IPS-11a (cell line): ENCODE data around the gene SLC19A1.
"Not testable (repeated sequence)": the region's sequence is repeated elsewhere in the genome, so short reads cannot be mapped to it uniquely, and the experiment has no call there.

Experiments
- H3K4me3 ChIP-seq: one replicate; pipeline ENCODE4 v1.5.1; 2013; ENCODE audit warnings: low read depth, low read length, control low read depth

Gene SLC19A1

DNA sequence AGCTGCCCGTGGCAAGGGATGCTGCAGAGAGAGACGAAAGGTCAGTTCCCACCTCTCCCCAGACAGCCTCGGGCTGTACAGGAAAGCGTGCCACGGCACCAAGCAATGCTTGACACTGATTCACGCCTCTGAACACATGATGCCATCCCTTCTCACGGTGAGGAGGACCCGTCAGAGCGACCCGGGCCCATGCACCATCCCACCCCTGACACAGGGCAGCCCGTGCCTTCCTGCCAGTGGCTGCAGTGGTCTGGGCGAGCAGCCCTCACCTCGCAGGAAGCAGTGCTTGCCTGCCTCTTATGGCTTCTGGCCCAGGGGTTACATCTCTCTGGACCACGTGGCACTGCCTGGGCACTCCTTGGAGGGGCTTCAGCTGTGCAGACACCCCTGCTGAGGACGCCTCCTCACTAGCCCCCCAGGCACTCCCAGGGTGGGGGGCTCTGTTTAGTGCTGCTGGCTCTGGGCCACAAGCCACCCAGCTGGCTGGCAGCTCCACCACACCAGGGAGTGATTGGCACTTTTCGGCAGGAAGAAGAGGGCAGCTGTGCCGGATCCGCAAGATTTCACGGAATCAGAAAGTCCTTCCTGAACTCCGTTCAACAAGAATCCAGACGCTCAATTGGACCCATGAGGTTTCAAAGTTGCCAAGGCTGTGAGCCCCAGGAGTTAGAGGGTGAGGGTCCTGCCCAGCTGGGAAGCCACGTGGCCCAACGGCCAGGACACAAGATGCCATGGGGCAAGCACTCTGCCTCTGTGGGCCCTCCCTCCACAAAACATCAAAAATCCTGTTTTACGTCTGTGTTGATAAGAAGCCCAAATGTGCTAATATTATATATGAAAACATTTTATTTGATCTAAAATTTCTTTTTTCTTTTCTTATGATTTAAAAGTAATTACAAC lies 34.8 kb upstream of the SLC19A1 start:
- no peak overlapping the region for H3K4me3 ChIP-seq

DNA sequence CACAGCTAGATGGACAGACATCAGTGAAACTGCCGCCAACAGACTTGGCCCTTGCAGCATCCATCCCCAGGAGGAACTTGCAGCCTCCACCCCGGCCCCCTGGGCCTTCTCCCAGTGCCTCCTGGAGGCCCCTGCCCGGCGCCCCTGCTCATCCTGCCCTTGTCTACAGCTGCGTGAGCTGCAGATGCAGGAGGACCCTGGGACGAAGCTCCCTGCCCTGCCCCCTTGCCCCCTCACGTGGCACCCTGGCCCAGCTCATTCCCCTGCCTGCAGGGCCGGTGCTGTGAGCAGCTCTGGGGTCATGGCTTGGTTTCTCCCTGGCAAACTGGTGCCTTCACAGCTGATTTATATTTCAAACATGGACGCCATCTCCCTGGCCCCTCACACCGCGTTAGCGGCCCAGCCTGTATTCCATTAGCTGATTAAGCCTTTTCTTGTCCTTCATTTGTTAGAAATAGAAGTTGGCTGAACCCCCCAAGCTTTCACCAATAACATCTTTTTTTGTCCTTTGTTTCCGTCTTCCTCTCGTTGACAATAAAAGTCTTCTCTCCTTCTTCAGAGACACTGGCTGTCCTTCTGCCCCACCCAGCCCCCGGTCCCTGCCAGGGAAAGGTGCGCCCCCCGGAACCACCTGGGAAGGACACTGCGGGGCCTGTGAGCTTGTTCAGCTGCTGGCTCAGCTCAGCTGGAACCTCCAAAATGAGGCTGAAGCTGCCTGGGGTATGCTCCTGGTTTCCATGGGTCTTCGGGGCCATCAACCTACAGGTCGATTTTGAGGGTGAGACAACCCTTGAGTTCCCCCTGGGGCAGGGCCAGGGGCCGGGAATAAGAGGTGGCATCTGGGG lies 34.0 kb upstream of the SLC19A1 start:
- no peak overlapping the region for H3K4me3 ChIP-seq

DNA sequence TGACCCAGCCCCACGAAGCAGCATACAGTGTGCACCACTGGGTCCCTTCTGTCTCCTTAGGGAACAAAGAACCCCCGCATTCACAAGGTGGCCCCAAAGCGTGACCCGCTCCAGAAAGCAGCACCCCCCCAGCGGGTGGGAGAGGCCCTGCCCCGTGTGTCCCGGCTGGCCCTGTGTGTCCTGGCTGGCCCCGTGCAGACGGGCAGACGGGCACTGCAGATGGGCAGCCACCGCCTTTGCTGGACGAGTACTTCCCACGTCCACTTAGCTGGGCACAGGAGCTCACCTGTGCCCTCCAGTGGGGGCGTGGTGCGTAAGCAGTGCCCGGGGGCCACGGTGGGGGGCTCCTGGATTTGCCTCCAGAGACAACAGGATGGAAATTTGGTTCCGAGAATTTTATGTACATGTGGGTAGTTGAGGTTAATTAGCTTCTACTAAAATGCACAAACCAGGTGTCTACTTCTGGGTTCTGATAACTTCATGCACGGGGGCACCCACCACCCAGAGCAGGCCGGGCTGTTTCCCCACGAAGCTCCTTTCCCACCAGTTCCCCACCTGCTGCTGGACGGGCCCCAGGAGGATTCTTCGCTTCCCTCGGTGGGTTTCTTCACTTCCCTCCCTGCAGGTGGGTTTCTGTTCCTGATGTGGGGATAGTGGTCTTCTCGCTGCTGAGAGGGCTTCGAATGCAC lies 33.2 kb upstream of the SLC19A1 start:
- H3K4me3 ChIP-seq, result no peak overlapping the region

DNA sequence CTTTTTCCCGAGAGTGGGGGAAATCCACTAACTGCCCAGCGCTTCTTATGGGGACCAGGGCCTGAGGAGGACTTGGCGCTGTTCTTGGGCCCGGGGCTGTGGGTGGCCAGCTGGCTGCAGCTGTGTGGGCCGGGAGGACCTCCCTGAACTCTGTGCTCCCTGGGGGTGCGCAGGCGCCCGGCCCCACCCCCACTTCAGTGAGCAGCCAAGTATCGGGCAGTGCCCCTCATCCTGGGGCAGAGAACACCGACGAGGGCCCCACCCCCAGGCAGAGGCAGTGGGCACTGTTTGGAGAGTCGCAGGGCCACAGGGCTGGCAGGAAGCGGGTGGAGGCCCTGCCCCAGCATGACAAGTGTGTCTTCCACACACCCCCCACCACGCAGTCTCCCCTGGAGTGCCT lies 32.5 kb upstream of the SLC19A1 start:
- no peak overlapping the region for H3K4me3 ChIP-seq

DNA sequence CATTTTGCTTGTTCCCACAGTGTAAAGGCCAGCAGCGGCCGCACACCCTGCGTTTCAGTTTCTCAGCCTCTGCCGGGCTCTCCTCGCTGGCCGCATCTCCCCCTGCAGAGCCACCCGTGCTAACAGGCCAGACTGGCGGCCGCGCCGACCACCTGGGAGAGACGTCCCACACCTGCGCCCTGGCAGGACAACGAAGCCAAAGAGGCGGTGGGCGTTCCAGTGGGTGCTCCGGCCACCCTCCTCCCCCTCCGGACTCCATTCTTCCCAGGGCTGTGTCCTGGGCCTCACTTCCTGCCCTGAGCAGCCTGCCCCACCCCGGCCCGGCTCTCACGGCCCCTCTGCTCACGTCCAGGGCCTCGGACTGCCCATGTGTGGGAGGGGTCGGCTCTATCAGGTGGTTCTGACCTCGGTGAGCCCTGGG lies 31.9 kb upstream of the SLC19A1 start:
- H3K4me3 ChIP-seq, result no peak overlapping the region

DNA sequence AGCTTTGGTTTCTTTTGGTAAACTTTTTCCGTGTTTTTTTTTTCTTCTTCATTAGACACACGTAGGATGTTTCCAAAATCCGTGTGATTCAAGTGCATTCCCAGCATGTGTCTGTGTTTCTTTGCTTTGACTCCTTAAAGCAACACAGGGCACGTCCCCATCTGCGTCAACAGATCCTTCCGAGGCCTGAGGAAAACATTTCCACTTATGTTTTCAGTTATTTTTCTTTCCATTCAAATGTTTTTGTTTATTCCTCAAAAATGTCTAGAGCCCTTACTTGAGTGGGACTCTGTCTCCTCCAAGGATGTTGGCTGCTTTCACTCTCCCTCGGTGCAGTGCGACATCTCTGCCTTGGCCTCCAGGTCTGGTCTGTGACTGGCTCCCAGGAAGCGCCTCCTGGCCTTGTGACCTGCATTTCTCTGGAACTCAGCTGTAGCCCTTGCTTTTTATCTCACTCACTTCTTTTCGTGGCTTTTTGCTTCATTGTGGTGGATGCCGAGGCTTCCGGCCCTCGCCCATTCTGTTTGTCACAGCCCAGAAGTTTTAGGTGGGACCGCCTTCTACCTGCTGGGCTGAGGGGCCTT lies 31.3 kb upstream of the SLC19A1 start:
- no peak overlapping the region for H3K4me3 ChIP-seq

DNA sequence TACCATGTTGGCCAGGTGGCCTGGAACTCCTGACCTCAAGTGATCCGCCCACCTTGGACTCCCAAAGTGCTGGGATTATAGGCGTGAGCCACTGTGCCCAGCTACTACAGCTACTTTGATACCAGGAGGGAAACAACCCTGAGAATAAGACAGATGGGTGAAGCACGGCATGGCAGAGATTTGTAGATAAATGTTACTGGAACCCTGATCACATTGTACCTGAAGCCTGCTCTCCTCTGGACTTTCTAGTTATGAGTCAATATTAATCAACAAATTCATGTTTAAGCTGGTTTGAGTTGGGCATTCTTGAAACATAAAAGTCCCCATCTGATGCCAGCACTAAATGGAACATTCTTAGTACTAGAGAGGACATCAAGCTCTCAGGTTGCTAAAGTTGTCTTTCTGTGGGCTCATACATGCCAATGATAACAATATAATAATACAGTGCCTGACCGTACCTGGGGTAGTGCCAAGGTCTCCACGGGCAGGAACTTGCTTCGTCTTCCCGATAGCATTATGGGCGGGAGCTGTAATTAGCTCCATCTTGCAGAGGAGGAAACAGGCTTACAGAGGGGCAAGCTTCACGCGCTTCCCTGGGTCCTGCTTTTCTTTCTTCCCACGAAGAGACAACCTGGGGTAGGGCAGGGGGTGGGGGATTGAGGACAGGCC lies 30.7 kb upstream of the SLC19A1 start:
- no peak overlapping the region for H3K4me3 ChIP-seq

DNA sequence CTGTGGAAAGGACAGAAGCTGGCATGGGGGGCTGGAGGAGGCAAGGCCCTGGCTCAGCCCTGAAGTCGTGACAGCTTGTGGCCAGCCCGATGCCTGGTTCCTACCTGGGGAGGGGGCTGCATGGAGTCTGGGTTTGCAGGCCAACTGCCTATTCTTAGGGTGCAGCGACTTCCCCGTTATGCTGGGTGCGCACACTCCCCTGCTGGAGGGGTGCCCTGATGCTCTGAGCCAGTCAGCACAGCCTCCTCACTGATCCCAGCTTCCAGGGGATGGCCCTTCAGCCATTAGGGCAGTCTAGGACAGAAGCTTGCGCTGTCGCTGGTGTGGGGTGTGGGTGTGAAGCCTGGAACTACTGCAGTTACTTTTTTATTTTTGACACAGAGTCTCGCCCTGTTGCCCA lies 30.0 kb upstream of the SLC19A1 start:
- no peak overlapping the region for H3K4me3 ChIP-seq

DNA sequence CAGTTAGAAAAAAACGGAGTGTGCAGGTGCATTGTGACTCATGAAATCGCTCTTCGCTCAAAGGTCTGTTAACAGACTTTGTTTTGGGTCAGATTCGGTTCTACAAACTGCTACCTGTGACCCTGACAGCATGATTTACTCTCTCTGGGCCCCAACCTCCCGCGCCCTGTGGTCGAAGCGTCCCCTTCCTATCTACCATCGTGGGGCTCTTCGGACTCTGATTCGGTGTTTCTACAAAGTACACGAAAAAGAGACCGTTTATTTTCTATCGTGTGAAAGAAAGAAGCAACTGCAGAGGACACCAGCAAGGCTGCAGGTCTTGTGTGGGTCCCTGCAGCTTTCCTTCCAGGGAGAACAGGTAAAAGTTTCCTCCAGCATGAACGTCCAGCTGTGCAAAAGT lies 29.4 kb upstream of the SLC19A1 start:
- H3K4me3 ChIP-seq, result no peak overlapping the region

DNA sequence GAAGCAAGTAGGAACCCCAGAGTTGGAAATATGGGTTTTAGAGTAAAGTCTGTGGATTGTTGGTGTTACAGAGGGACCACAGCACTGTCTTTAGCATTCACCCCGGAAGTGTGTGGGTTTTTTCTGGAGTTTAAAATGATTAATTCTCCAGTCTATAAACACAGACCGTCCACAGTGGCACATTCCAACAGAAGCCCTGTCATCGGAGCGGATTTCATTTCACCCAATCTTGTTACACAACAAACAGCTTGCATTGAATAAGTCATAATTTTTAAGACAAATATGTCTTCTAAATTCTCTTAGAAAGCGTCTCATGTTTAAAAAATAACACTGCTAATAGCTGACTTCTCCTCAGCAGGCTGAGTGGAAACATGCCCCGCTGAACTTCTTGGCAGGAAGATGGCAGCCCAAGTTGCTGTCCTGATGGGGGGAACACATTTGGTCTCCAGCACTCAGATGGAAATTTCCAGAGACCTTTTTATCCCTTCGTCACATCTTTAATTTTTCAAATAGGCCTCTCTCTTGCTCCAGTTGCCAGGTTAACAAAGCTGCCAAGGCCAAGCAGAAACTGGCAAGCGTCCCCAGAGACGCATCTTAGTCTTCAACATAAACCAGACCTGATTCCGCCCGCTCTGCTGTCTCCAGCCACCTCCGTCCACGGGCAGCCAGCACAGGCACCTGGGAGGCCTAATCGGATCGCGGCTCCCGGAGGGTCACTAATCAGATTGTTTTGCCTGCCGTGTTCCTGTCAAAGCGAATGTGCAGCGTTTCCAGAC lies 28.8 kb upstream of the SLC19A1 start:
- no peak overlapping the region for H3K4me3 ChIP-seq

DNA sequence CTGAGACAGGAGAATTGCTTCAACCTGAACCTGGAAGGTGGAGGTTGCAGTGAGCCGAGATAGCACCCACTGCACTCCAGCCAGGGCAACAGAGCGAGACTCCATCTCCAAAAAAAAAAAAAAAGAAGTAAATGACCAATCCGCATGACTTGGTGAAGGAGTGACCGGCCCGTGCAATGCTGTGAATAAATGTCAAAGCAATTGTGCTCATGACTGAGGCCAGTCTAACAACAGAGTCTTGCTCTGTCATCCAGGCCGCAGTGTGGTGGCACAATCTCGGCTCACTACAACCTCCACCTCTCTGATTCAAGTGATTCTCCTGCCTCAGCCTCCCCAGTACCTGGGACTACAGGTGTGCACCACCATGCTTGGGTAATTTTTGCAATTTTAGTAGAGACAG lies 27.8 kb upstream of the SLC19A1 start:
- H3K4me3 ChIP-seq, result no peak overlapping the region

DNA sequence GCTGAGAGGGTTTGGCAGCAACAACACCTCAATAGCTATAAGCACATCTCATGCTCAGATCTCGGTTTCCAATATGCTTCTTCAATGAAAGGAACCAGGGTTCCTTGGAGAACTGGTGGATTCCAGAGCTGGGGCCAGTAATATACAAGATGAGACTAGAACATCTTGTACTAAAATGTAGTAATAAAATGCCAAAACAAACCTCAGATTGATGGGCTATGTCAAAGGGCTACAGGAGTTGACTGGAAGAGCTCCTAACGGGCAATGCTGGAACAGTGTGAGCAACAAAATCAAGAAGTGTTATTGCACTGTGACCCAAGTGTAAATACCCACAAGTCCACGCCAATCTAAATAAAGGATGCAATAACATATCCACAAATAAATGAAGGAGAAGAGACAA lies 26.1 kb upstream of the SLC19A1 start:
- H3K4me3 ChIP-seq, result no peak overlapping the region

DNA sequence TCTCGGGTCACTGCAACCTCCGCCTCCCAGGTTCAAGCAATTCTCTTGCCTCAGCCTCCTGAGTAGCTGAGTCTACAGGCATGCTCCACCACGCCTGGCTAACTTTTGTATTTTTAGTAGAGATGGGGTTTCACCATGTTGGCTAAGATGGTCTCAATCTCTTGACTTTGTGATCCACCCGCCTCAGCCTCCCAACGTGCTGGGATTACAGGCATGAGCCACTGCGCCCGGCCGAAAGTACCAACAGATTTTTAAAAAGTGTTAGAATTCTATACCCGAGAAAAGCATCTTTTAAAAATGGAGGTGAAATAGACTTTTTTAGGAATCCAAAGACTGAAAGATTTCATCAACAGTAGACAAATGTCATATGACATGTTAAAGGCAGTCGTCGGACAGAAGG lies 21.9 kb upstream of the SLC19A1 start:
- not testable (repeated sequence) for H3K4me3 ChIP-seq

DNA sequence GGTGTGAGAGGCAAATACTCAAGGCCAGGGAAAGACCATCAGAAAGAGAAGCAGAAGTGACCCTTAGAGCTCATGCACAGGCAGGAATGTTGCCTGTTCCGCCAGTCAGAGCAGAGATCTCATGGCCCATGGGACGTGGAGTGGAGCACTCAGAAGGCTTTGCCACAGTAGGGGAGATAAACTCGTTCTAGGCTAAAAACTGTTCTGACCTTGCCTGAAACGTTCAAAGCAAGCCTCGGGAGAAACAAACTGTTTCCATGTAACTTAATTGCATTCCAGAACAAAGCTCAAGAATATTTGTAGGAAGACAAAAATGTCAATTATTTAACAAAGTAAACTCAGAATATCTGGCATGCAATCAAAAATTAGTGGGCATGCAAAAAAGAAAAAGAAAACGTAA lies 20.7 kb upstream of the SLC19A1 start:
- H3K4me3 ChIP-seq, result no peak overlapping the region

DNA sequence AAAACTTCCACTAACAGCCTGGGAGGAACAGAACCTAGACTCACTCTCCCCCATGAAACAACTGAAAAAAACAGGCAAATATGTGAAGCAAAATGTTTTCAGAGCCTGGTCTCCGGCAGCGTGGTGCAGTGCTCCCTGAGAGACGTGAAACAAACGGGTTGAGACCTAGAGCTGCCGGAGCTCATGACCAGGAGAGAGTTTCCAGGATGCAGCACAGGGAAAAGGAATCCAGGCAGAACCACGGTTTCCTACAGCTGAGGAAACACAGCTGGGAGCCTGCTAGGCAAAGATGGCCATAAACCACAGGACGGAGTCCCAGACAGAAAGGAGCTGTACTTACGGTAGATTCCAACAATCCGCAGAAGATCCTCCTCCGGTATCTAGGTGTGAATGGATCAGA lies 20.2 kb upstream of the SLC19A1 start:
- no peak overlapping the region for H3K4me3 ChIP-seq

DNA sequence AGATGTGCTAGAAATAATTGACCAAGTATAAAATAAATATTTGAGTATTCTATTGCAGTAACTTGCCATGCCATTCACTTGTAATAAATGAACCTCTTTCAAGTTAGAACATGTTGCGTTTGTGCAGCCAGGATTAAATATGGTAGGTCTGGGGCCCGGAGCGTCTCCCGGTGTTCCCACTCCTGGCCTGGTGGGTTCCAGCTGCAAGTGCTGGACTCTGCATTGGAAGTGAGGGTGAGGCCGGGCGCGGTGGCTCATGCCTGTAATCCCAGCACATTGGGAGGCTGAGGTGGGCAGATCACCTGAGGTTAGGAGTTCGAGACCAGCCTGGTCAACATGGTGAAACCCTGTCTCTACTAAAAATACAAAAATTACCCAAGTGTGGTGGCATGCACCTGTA lies 19.0 kb upstream of the SLC19A1 start:
- not testable (repeated sequence) for H3K4me3 ChIP-seq

DNA sequence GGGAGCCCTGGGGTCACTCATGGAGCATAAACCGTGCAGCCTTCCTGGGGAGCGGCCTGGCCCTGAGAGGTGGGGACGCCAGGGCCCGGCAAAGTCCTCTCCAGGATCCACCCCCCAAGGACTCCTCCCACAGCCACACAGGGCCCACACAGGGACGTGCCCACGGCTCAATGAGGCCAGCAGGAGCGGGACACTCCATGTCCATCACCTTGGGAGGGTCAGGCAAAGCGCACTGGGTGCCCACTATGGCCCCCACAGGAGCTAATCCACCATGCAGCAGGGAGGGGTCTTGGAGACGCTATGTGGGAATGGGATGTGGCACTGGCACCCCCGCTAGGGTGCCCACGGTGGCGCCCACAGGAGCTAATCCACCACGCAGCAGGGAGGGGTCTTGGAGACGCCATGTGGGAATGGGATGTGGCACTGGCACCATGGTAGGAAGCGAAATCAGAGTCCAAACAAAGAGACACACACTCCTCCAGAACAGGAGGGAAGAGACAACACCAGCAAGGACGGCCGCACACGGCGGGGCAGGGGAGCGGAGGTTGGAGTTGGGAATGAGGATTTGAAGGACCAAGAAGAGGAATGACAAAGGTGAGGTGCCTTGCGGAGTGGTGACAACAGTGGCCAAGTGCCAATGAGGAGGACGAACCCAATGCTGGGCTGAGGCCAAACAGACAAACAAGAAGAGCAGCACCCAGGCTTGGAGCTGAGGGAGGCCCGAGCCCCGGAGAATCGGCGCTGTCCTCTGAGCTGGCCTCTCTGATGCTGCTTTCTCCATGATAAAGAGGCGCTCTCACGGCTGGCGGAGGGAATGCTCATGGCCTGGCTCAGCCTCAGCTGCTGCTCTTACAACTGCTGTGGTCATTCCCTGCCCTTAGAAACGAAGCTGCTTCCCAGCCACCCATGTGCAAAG lies 18.1 kb upstream of the SLC19A1 start:
- H3K4me3 ChIP-seq, result no peak overlapping the region

DNA sequence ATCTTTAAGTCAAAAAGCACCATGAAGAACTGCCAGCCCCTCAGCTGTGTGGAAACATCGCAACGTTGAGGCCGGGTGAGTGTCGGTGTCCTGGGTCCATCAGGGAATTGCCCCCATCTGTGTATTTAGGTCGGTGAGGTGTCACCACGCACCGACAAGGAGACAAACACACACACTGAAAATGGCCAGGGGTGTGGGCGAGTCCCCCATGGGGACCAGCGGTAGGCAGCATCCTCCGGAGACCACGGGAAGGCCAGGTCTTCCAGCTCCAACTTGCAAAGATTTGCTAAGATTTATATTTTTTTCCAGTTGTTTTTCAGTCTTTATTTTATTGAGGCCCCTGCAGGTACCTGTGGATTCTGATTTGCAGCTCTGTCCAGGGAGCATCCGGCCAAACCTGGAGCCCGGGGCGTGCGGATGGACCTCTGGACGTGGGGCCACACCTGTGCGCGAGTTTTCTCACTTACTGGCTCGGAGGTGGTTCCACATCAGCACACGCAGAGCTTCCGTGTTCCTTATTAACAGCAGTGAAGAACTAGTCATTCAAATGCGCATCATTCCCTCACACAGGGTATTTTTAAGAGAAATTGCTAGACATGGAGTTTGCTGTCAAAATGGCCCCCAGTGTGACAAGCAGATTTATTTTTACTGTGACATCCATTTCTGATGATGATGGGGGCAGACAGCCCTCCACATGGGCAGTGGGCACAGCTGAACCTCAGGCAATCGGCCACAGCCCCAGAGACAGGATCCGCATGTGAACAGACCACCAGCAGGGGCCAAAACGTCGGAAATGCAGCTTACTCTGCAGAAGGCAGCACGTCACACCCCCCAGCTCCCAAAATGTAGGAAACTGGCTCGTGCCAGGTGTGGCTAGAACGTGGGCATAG lies 17.2 kb upstream of the SLC19A1 start:
- no peak overlapping the region for H3K4me3 ChIP-seq
